Activated naive CD4-positive, alpha-beta T cell treated with anti-CD3 and anti-CD28 coated beads, Interleukin-2, amount 10 ng/mL, durations not matched to agents 7 days and 5 days (primary cell): ENCODE data around the gene DIP2B.

Experiments
- CTCF ChIA-PET: fragments of 350-600 bp; sonication (Branson Sonifier 250); formaldehyde crosslinking; loops from one replicate; lab custom pipeline; 2021; ENCODE audit warnings: antibody characterized with exemption; lab: Charles Lee
- DNase-seq: peaks from one replicate; pipeline ENCODE4 v3.0.0-alpha.2; 2020
- H3K27ac Mint-ChIP-seq: one replicate; pipeline ENCODE4 v1.8.0; 2021; ENCODE audit warnings: mild to moderate bottlenecking, moderate library complexity, mixed read lengths
- H3K27me3 Mint-ChIP-seq: one replicate; pipeline ENCODE4 v1.8.0; 2021; ENCODE audit warnings: mild to moderate bottlenecking, mixed read lengths
- H3K36me3 Mint-ChIP-seq: one replicate; pipeline ENCODE4 v1.8.0; 2021; ENCODE audit warnings: mixed read lengths
- H3K4me1 Mint-ChIP-seq: one replicate; pipeline ENCODE4 v1.8.0; 2021; ENCODE audit warnings: mixed read lengths
- H3K4me3 Mint-ChIP-seq: one replicate; pipeline ENCODE4 v1.8.0; 2021; ENCODE audit warnings: mild to moderate bottlenecking, moderate library complexity, mixed read lengths
- H3K9me3 Mint-ChIP-seq: one replicate; pipeline ENCODE4 v1.8.0; 2021; ENCODE audit warnings: mixed read lengths

DIP2B gene

DNA sequence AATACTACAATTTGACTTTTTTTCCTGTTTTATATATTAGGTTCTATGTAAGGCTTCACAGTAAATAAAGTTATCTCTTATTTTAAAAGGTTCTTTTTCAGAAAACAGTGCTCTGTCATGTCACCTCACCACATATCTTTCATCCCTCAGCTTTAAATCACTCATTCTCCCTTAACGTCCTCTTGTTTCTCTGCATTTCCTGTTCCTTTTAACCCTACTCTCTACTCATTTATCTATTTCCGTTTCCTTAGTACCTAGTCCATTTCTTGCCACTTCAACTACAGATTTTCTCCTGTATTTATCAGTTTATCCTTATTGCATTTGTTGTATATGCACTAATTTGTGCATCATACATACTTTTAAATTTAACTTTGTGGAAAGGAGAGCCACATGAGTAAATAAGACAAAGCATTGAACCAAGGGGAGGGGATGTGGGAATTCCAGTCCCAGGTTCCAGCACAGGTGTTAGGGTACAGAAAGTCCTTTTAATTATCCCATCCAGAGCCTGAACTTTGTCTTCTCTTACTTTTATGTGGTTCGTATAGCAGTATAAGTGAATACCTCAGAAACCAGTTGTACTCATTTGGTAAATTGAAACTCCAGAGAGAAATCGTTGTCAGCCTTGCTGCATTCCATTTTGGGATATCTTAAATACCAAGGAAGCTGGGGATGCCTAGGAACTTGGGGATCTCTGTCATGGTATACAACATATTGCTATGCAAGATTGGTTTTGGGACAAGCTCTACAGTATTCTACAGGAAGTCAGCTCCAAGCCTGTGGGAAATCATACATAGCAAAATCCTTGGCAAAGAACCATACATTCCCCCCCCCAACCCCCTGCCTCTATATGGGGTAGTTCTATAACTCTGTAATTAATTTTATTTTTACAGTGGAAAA is 120.5 kb downstream of the DIP2B start:
- CTCF ChIA-PET = no interaction called here
- Mint-ChIP-seq H3K4me3 (no peak overlapping the region), H3K4me1 (peaks cover 51% of the 10 kb centered on the region), H3K27me3 (no peaks in the 10 kb centered on the region), H3K36me3 (peaks cover 36% of the 10 kb centered on the region), H3K9me3 (no peaks in the 10 kb centered on the region), H3K27ac (peak overlapping the region; percentile 26)
- no peak for DNase-seq

DNA sequence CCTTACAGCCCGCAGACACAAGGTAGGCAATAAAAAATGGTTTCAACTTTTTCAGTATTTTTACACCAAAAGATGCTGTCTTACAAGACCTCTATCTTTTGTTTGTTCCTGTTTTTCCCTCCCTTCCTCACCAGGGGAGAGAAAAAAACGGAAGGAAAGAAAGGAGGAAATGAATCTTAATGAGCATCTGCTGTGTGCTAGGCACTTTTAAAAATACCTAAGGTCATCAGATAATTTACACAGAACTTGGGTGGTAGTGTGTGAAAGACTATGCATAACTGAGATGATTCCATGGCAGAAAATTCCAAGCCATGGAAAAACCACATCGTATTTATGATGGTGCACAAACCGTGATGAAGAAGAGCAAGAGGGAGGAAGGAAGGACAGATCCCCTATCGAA is 121.2 kb downstream of the DIP2B start:
- Mint-ChIP-seq H3K4me3 (no peak overlapping the region), H3K4me1 (peaks cover 45% of the 10 kb centered on the region), H3K9me3 (no peaks in the 10 kb centered on the region), H3K27me3 (no peaks in the 10 kb centered on the region), H3K36me3 (peaks cover 41% of the 10 kb centered on the region), H3K27ac (peak overlapping the region; percentile 2)
- CTCF ChIA-PET = no interaction called here
- no peak for DNase-seq

DNA sequence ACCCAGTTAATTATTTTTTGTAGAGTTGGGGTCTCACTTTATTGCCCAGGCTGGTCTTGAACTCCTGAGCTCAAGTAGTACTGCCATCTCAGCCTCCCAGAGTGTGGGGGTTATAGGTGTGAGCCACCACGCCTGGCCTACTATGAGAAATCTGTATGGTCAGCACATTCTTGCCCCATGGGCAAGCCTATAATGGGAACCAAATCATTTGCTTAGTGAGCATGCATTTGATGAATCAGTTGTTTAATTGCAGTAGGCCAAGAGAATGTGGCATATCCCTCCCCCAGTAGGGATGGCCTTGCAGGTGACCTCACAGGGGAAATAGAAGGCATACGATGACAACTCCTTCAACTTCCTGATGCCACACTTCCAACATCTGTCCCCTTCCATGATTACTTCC is 122.7 kb downstream of the DIP2B start:
- H3K27me3 Mint-ChIP-seq = no peaks in the 10 kb centered on the region
- CTCF ChIA-PET = no interaction called here
- peaks cover 46% of the 10 kb centered on the region for H3K36me3 Mint-ChIP-seq
- no peaks in the 10 kb centered on the region for H3K9me3 Mint-ChIP-seq
- H3K4me3 Mint-ChIP-seq = no peak overlapping the region
- H3K27ac Mint-ChIP-seq = no peak overlapping the region
- H3K4me1 Mint-ChIP-seq = peaks cover 32% of the 10 kb centered on the region
- no peak for DNase-seq

DNA sequence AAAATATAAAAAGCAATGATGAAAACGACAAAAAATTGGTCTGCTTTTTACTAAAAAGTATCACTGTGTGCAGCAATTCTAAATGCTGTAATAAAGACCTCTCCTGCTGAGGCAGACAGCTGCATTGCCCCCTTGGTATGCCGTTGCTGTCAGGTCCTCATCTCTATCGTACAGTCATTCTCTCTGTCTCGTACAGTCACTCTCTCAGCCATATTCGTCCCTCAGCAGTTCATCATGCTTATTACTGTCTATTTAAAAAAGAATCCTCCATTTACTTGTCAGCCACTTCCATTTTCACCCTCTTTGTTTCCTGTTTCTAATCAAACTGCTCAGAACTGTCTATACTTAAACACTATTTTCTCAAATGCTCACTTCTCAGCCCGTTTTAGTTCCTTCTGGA is 123.6 kb downstream of the DIP2B start:
- Mint-ChIP-seq H3K36me3 (peaks cover 49% of the 10 kb centered on the region), H3K27ac (peak overlapping the region; percentile 0), H3K9me3 (no peaks in the 10 kb centered on the region), H3K4me3 (no peak overlapping the region), H3K4me1 (peaks cover 32% of the 10 kb centered on the region), H3K27me3 (no peaks in the 10 kb centered on the region)
- CTCF ChIA-PET = interaction anchor here (1.2 kb wide), 1 partner anchor 34 kb away, joined by 3 read pairs; no protein-coding TSS in a partner anchor
- DNase-seq = no peak

- H3K4me3 Mint-ChIP-seq = no peak overlapping the region
- H3K36me3 Mint-ChIP-seq = peaks cover 27% of the 10 kb centered on the region
- DNase-seq = no peak
- no peaks in the 10 kb centered on the region for H3K27me3 Mint-ChIP-seq
- CTCF ChIA-PET = interaction anchor here (1.0 kb wide), 1 partner anchor 130 kb away, joined by 5 read pairs; no protein-coding TSS in a partner anchor
- H3K27ac Mint-ChIP-seq = no peak overlapping the region
- H3K4me1 Mint-ChIP-seq = peaks cover 26% of the 10 kb centered on the region
- H3K9me3 Mint-ChIP-seq = no peaks in the 10 kb centered on the region
Measured at GRCh38 chr12:50633955-50634354, 129.2 kb downstream of the DIP2B start.

DNA sequence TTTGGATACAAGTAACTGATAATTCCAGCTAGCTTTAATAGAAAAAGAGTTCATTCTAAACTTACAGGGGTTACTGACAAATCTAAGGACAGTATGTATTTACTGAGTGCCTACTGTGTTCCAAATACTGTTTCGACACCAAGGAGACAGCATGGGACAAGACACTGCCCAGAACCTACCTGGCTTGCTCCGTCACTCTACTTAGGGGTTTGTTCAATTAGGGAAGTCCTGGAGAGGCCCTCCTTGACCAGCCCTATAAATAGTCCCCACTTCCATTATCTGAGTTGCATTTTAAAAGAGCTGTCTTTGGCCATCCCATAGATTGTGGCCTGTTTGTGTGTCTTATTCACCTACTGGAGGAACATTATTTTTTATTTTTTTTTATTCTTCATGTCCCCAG is 129.6 kb downstream of the DIP2B start:
- H3K4me1 Mint-ChIP-seq = peaks cover 29% of the 10 kb centered on the region
- H3K4me3 Mint-ChIP-seq = no peak overlapping the region
- H3K9me3 Mint-ChIP-seq = no peaks in the 10 kb centered on the region
- peaks cover 23% of the 10 kb centered on the region for H3K36me3 Mint-ChIP-seq
- no peaks in the 10 kb centered on the region for H3K27me3 Mint-ChIP-seq
- H3K27ac Mint-ChIP-seq = no peak overlapping the region
- CTCF ChIA-PET = interaction anchor here (1.0 kb wide), 1 partner anchor 130 kb away, joined by 5 read pairs; no protein-coding TSS in a partner anchor
- no peak for DNase-seq

- CTCF ChIA-PET = interaction anchor here (2.2 kb wide), 1 partner anchor 128 kb away, joined by 10 read pairs; no protein-coding TSS in a partner anchor
- H3K27me3 Mint-ChIP-seq = no peaks in the 10 kb centered on the region
- peaks cover 17% of the 10 kb centered on the region for H3K36me3 Mint-ChIP-seq
- peaks cover 35% of the 10 kb centered on the region for H3K4me1 Mint-ChIP-seq
- H3K9me3 Mint-ChIP-seq = no peaks in the 10 kb centered on the region
- H3K27ac Mint-ChIP-seq = no peak overlapping the region
- no peak overlapping the region for H3K4me3 Mint-ChIP-seq
- DNase-seq = no peak
Measured at GRCh38 chr12:50635364-50635763, 130.6 kb downstream of the DIP2B start.

DNA sequence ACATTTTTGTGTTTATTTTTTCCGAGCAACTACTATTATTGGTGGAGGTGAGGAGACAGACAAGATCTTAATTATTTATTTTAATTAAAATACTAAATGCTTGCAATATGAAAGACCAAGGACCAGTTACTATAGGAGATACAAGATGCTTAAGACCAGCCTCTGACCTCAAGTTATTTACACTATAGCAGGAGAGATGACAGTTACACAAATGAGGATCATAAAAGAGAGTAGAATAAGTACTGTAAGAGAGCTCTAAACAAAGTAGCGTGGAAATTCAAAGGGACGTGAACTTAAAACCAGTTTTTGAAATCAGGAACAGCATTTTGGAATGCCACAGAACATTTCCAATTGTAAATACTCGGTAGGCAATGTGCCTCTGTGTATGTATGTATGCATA is 131.1 kb downstream of the DIP2B start:
- Mint-ChIP-seq H3K27me3 (no peaks in the 10 kb centered on the region), H3K27ac (no peak overlapping the region), H3K9me3 (no peaks in the 10 kb centered on the region)

DNA sequence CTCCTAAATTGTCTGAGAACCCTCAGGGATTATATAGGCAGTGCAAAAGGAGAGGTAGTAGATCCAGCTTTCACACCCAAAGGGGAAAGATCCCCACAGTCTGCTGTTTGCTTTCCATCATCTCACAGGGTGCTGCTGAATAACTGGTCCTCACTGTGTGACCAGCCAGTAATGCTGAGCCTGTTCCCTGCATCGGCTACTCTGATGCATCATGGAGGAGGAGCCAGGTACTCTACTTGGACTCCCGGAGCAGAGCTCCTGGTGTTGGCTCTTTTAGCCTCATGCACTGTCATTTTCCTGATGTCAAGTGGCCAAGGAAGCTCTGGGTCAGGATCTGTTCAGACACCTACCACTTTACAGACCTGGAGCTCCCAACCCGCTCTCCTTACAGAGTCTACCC is 131.7 kb downstream of the DIP2B start:
- Mint-ChIP-seq H3K4me1 (peaks cover 45% of the 10 kb centered on the region), H3K4me3 (no peak overlapping the region), H3K27ac (no peak overlapping the region), H3K27me3 (no peaks in the 10 kb centered on the region), H3K36me3 (peaks cover 15% of the 10 kb centered on the region), H3K9me3 (no peaks in the 10 kb centered on the region)
- no peak for DNase-seq
- CTCF ChIA-PET = interaction anchor here (0.7 to 2.2 kb wide), 3 partner anchors 50 to 129 kb away, joined by 3 to 10 read pairs (median 4); no protein-coding TSS in a partner anchor

More for the DNA sequence above, 131.1 kb downstream of the DIP2B start:
- CTCF ChIA-PET = interaction anchor here (2.2 kb wide), 1 partner anchor 129 kb away, joined by 10 read pairs; no protein-coding TSS in a partner anchor
- peaks cover 40% of the 10 kb centered on the region for H3K4me1 Mint-ChIP-seq
- H3K36me3 Mint-ChIP-seq = peaks cover 15% of the 10 kb centered on the region
- no peak for DNase-seq
- no peak overlapping the region for H3K4me3 Mint-ChIP-seq

DNA sequence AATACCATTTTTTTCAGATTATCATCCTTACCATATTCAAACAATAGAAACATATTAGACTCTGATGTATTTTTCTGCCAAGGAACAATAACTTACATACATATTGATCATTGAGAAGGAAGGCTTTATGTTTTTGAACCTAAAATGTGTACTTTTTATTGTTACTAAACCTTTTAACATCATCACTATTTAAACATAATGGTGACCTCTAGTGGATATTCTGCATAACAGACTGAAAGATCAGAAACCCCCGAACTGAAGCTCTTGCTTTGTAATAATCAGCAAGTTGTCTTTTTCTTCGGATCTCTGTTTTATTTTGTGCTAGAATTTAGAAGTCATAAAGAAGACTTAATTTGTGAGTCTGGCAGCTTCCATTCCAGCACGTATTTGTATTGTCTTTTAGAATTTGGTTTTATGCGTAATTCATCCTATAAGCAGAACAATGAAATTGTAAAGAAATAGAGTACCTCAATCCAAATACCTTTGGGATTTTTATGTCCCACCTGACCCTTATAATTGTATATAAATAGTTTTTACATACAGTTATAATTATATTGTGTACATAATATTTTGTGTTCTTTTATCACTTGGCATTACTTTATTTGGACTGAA is 133.2 kb downstream of the DIP2B start:
- no peaks in the 10 kb centered on the region for H3K27me3 Mint-ChIP-seq
- H3K4me1 Mint-ChIP-seq = peaks cover 52% of the 10 kb centered on the region
- H3K36me3 Mint-ChIP-seq = peaks cover 18% of the 10 kb centered on the region
- H3K9me3 Mint-ChIP-seq = no peaks in the 10 kb centered on the region
- no peak overlapping the region for H3K27ac Mint-ChIP-seq
- no peak overlapping the region for H3K4me3 Mint-ChIP-seq
- CTCF ChIA-PET = interaction anchor here (0.6 to 6.6 kb wide), 10 partner anchors 17 to 220 kb away, joined by 3 to 115 read pairs (median 3); partner anchors contain the start of gene DIP2B
- no peak for DNase-seq

GRCh38 chr12:50638482-50638880 is 133.7 kb downstream of the DIP2B start:
- no peak overlapping the region for H3K27ac Mint-ChIP-seq
- no peak for DNase-seq
- no peak overlapping the region for H3K4me3 Mint-ChIP-seq
- peaks cover 52% of the 10 kb centered on the region for H3K4me1 Mint-ChIP-seq
- CTCF ChIA-PET = interaction anchor here (0.6 to 6.6 kb wide), 11 partner anchors 17 to 465 kb away, joined by 3 to 115 read pairs (median 3); partner anchors contain the start of gene DIP2B
- peaks cover 19% of the 10 kb centered on the region for H3K36me3 Mint-ChIP-seq
- H3K9me3 Mint-ChIP-seq = no peaks in the 10 kb centered on the region
- no peaks in the 10 kb centered on the region for H3K27me3 Mint-ChIP-seq

DNA sequence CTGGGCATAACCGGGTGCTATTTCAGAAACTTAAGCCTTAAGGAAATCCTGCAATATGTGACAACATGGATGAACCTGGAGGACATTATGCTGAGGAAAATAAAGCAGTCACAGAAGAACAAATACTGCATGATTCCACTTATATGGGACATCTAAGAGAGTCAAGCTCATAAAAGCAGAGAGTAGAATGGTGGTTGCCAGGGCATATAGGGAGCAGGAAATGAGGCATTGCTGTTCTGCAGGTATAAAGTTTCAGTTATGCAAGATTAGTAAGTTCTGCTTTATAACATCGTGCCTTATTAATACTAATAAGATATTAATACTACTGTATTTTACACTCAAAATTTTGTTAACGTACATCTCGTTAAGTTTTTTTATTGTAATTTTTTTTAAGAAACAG is 134.9 kb downstream of the DIP2B start:
- Mint-ChIP-seq H3K4me3 (no peak overlapping the region), H3K27me3 (no peaks in the 10 kb centered on the region), H3K9me3 (no peaks in the 10 kb centered on the region), H3K36me3 (peaks cover 15% of the 10 kb centered on the region), H3K4me1 (peaks cover 49% of the 10 kb centered on the region), H3K27ac (no peak overlapping the region)
- CTCF ChIA-PET = interaction anchor here (1.1 to 6.6 kb wide), 3 partner anchors 102 to 133 kb away, joined by 3 to 115 read pairs (median 3); partner anchors contain the start of gene DIP2B
- DNase-seq = no peak

GRCh38 chr12:50640321-50640939 is 135.6 kb downstream of the DIP2B start:
- peak overlapping the region; percentile 64 for H3K27ac Mint-ChIP-seq
- H3K36me3 Mint-ChIP-seq = peaks cover 15% of the 10 kb centered on the region
- no peak overlapping the region for H3K4me3 Mint-ChIP-seq
- peaks cover 42% of the 10 kb centered on the region for H3K4me1 Mint-ChIP-seq
- DNase-seq = no peak
- CTCF ChIA-PET = interaction anchor here (1.1 to 6.6 kb wide), 3 partner anchors 103 to 134 kb away, joined by 3 to 115 read pairs (median 3); partner anchors contain the start of gene DIP2B
- no peaks in the 10 kb centered on the region for H3K9me3 Mint-ChIP-seq
- H3K27me3 Mint-ChIP-seq = no peaks in the 10 kb centered on the region

- peaks cover 37% of the 10 kb centered on the region for H3K4me1 Mint-ChIP-seq
- H3K27me3 Mint-ChIP-seq = no peaks in the 10 kb centered on the region
- H3K36me3 Mint-ChIP-seq = peaks cover 15% of the 10 kb centered on the region
- CTCF ChIA-PET = interaction anchor here (6.6 kb wide), 1 partner anchor 135 kb away, joined by 115 read pairs; the partner anchor contains the start of gene DIP2B
- no peaks in the 10 kb centered on the region for H3K9me3 Mint-ChIP-seq
- no peak overlapping the region for H3K4me3 Mint-ChIP-seq
- H3K27ac Mint-ChIP-seq = no peak overlapping the region
- DNase-seq = no peak
Measured at GRCh38 chr12:50641566-50641965, 136.8 kb downstream of the DIP2B start.
